GM18861 (cell line): ENCODE data around the gene DYNLT1.

ENCODE experiments used
- ATAC-seq: cut with Tn5 transposase; IDR thresholded peaks from one replicate; pipeline ENCODE4 v1.9.1; 2021; ENCODE audit not compliant: unreplicated experiment

The DYNLT1 gene

GRCh38 chr6:158603261-158604047 lies 41.1 kb downstream of the DYNLT1 start:
- ATAC-seq, result no peak

GRCh38 chr6:158599635-158600034 lies 44.9 kb downstream of the DYNLT1 start:
- ATAC-seq, result no peak

GRCh38 chr6:158597565-158597964 lies 47.0 kb downstream of the DYNLT1 start:
- no peak for ATAC-seq

- ATAC-seq, result no peak
Measured at GRCh38 chr6:158596861-158597260, 47.7 kb downstream of the DYNLT1 start.

GRCh38 chr6:158595223-158595622 lies 49.3 kb downstream of the DYNLT1 start:
- no peak for ATAC-seq

- no peak for ATAC-seq
Measured at GRCh38 chr6:158593670-158594069, 50.9 kb downstream of the DYNLT1 start.

- ATAC-seq, result no peak
Measured at GRCh38 chr6:158591810-158592209, 52.7 kb downstream of the DYNLT1 start.

- no peak for ATAC-seq
Measured at GRCh38 chr6:158591134-158591809, 53.3 kb downstream of the DYNLT1 start.

GRCh38 chr6:158589366-158589765 lies 55.2 kb downstream of the DYNLT1 start:
- ATAC-seq, result no peak

GRCh38 chr6:158586652-158587051 lies 57.9 kb downstream of the DYNLT1 start:
- no peak for ATAC-seq
